Measurements from ENCODE around the gene MICAL2. TPM values are rescaled to one million over a fixed set of nuclear protein-coding genes. Genes with fewer than 3 reads are reported as not detected.

The MICAL2 gene
- total and polyA plus RNA-seq, 2 of the 13 experiments (the other 11 are each of a cell fraction or from before 2014, with no cell fraction given): 0.78 to 1.1 TPM

- no peak for FAIRE-seq
- BruUV-seq (replicated peaks): no TSS peak
Observed at GRCh38 chr11:12137938-12138731, 27.7 kb downstream of the MICAL2 start.

More at GRCh38 chr11:12137938-12138731, 27.7 kb downstream of the MICAL2 start:
- 84% methylated on average over 9 of the region's 13 CpGs for WGBS (ENCODE audit: low lambda C conversion rate)
- intact Hi-C loops (cut with micrococcal nuclease; ENCODE audit: unreplicated experiment): no loop called here
- ChIA-PET POLR2A (no interaction called here), CTCF (ENCODE audit: low intra/inter-chr PET ratio, low total read pairs) (no interaction called here)
- H3K27ac ChIP-seq (ENCODE audit: extremely low read length, insufficient read depth, low read length): no peak overlapping the region
- no peak overlapping the region for H2AFZ ChIP-seq (ENCODE audit: low read length)
- no peak for DNase-seq (ENCODE audit: low spot score)
- H3K27me3 ChIP-seq (ENCODE audit: control insufficient read depth in 1 of 2, insufficient read depth in 2 of 2, low read length in 2 of 2): no peaks in the 10 kb centered on the region
- no peaks in the 10 kb centered on the region for H4K20me1 ChIP-seq (ENCODE audit: insufficient read depth, low read length)
- ATAC-seq: no peak
- H3K9ac ChIP-seq (ENCODE audit: insufficient read depth, low read depth, low read length): no peak overlapping the region
- in situ Hi-C loops (cut with HindIII; ENCODE audit: extremely low pct_ligation_motif_present, low pct_unique_long_range_greater_than_20kb): no loop called here
- peaks cover 25% of the 10 kb centered on the region for H3K4me1 ChIP-seq (ENCODE audit: insufficient read depth, low read length)
- H3K9me3 ChIP-seq (ENCODE audit: low read length): no peaks in the 10 kb centered on the region
- no peaks in the 10 kb centered on the region for H3K79me2 ChIP-seq (ENCODE audit: insufficient read depth, low read length)
- H3K4me3 ChIP-seq (replicated peaks in 1 of 3; ENCODE audit: insufficient read depth in 1 of 3, low read depth in 2 of 3, low read length in 3 of 3): no peak overlapping the region
- TF ChIP-seq ZMYM3 (CRISPR knock-in tag; IDR thresholded peaks at IDR 0.05) (no peak), ZNF609 (CRISPR knock-in tag; IDR thresholded peaks at IDR 0.05; ENCODE audit: borderline replicate concordance) (no peak), MTA3 (CRISPR knock-in tag; IDR thresholded peaks at IDR 0.05) (no peak), CHCHD3 (CRISPR knock-in tag; IDR thresholded peaks at IDR 0.05) (no peak), SMARCC2 (IDR thresholded peaks at IDR 0.05) (no peak), HMG20A (CRISPR knock-in tag; IDR thresholded peaks at IDR 0.05; ENCODE audit: borderline replicate concordance) (no peak), ZNF333 (CRISPR knock-in tag; IDR thresholded peaks at IDR 0.05; ENCODE audit: borderline replicate concordance) (no peak), HIVEP1 (CRISPR knock-in tag; IDR thresholded peaks at IDR 0.05) (no peak), ELF4 (CRISPR knock-in tag; IDR thresholded peaks at IDR 0.05; ENCODE audit: borderline replicate concordance) (no peak), JDP2 (CRISPR knock-in tag; IDR thresholded peaks at IDR 0.05; ENCODE audit: borderline replicate concordance) (no peak), TMF1 (CRISPR knock-in tag; IDR thresholded peaks at IDR 0.05; ENCODE audit: low read depth) (no peak)
- H3K36me3 ChIP-seq (replicated peaks in 1 of 2; ENCODE audit: control insufficient read depth in 1 of 2, insufficient read depth in 2 of 2, low read length in 2 of 2): no peaks in the 10 kb centered on the region
- no peak overlapping the region for H3K4me2 ChIP-seq (ENCODE audit: low read depth, low read length)
